HG03520 (cell line): ENCODE data around the gene KRTAP21-3.

ENCODE experiments used
- ATAC-seq: cut with Tn5 transposase; IDR thresholded peaks from one replicate; pipeline ENCODE4 v1.9.1; 2021; ENCODE audit warnings: mild to moderate bottlenecking, moderate library complexity; ENCODE audit not compliant: unreplicated experiment

The KRTAP21-3 gene

DNA sequence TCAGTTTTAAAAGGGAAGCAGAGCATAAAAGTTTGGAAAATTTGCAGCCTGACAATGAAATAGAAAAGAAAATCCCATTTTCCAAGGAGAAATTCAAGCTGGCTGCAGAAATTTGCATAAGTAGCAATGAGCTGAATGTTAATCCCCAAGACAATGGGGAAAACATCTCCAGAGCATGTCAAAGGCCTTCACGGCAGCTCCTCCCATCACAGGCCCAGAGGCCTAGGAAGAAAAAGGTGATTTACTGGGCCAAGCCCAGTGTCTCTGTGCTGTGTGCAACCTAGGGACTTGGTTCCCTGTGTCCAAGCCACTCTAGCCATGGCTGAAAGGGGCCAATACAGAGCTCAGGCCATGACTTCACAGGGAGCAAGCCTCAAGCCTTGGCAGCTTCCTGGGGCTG is 49.8 kb downstream of the KRTAP21-3 start:
- ATAC-seq: no peak
